Prostate gland (tissue), 2 donors: ENCODE data around the gene DIS3L2. TPM values are rescaled to one million over a fixed set of nuclear protein-coding genes. Genes with fewer than 3 reads are reported as not detected.
"Not testable (repeated sequence)": the region's sequence is repeated elsewhere in the genome, so short reads cannot be mapped to it uniquely, and the experiment has no call there.

Experiments used
- DNase-seq: peaks from one replicate; pipeline ENCODE4 v3.0.0-alpha.2; 2019; ENCODE audit warnings: low spot score
- H3K27ac ChIP-seq, 2 donors: fragments of 200-600 bp; sonication (generic); 2 replicates each; pipeline ENCODE4 v1.5.1; 2017 to 2019
- H3K27me3 ChIP-seq: fragments of 200-600 bp; sonication (generic); replicated peaks from 2 replicates; pipeline ENCODE4 v1.5.1; 2019; ENCODE audit not compliant: insufficient read depth
- H3K36me3 ChIP-seq, 2 donors: fragments of 200-600 bp; sonication (generic); 1 replicate in 1 of 2; 2 replicates in 1 of 2; pipeline versions ENCODE4 v1.5.1 to v1.8.1; 2017 to 2019
- H3K4me1 ChIP-seq: fragments of 200-600 bp; sonication (generic); replicated peaks from 2 replicates; pipeline ENCODE4 v1.5.1; 2019
- H3K4me3 ChIP-seq, 2 donors: fragments of 200-600 bp; sonication (generic); 2 replicates each; pipeline ENCODE4 v1.5.1; 2017 to 2019
- H3K9me3 ChIP-seq: fragments of 200-600 bp; sonication (generic); 2 replicates; pipeline ENCODE4 v1.5.1; 2017
- CTCF ChIP-seq, 4 experiments: fragments of 200-600 bp in 2 of 4; fragments of 450-650 bp in 2 of 4; sonication (generic) in 2 of 4; IDR thresholded peaks; 1 replicate in 3 of 4; 2 replicates in 1 of 4; pipeline ENCODE4 v1.5.1; 2016 to 2019; ENCODE audit warnings: antibody characterized with exemption in 4 of 4, mild to moderate bottlenecking in 2 of 4, moderate library complexity in 2 of 4
- POLR2A ChIP-seq: fragments of 450-650 bp; IDR thresholded peaks from one replicate; pipeline ENCODE4 v1.6.1; 2016; ENCODE audit warnings: antibody characterized with exemption, mild to moderate bottlenecking
- POLR2AphosphoS5 ChIP-seq: sonication (generic); formaldehyde crosslinking; IDR thresholded peaks from one replicate; pipeline ENCODE4 v1.6.1; 2017; ENCODE audit warnings: antibody characterized with exemption
- WGBS: methylation state at CpG from one replicate; pipeline ENCODE4 v1.1.5; 2018; 5-methylcytosine and 5-hydroxymethylcytosine counted together
- intact Hi-C: fragments of 100-400 bp; cut with DNase I; formaldehyde crosslinking; loops from one replicate; pipeline ENCODE4 v1.14.2; 2022
- total RNA-seq, 2 donors: library from RNA; depleted of rRNA; stranded (reverse); fragments of >200 nt; gene quantifications; one replicate each; pipeline ENCODE4 v1.1.0, GENCODE V29; 2016

Gene DIS3L2
- total RNA-seq, 2 donors from 2014 or later = 30.1 to 71.3 TPM

- no peak for TF ChIP-seq CTCF (IDR thresholded peaks at IDR 0.05)
- TF ChIP-seq POLR2AphosphoS5 = no peak
- Histone ChIP-seq H3K9me3 (no peaks in the 10 kb centered on the region), H3K4me3 (no peak overlapping the region), H3K27me3 (no peaks in the 10 kb centered on the region), H3K27ac (peak overlapping the region; percentile 70 to 82), H3K36me3 (no peaks in the 10 kb centered on the region), H3K4me1 (peaks cover 41% of the 10 kb centered on the region)
- intact Hi-C loops = no loop called here
- 92% methylated on average over 7 of the region's 9 CpGs for WGBS
- no peak for DNase-seq
These were observed 360.5 kb downstream of the DIS3L2 start for GRCh38 chr2:232321817-232322559.

- Histone ChIP-seq H3K4me3 (no peak overlapping the region), H3K36me3 (no peaks in the 10 kb centered on the region), H3K4me1 (peaks cover 41% of the 10 kb centered on the region), H3K9me3 (no peaks in the 10 kb centered on the region), H3K27ac (peak overlapping the region; percentile 32 to 70), H3K27me3 (no peaks in the 10 kb centered on the region)
- no peak for DNase-seq
- TF ChIP-seq POLR2AphosphoS5 = no peak
- TF ChIP-seq POLR2A = no peak
- intact Hi-C loops = no loop called here
- 68% methylated on average over 18 of the region's 18 CpGs for WGBS
These were observed 361.2 kb downstream of the DIS3L2 start for GRCh38 chr2:232322560-232323327.

GRCh38 chr2:232323328-232323650 lies 361.8 kb downstream of the DIS3L2 start:
- no peaks in the 10 kb centered on the region for H3K9me3 ChIP-seq
- TF ChIP-seq CTCF (IDR thresholded peaks at IDR 0.05) (no peak), POLR2A (no peak), POLR2AphosphoS5 (no peak)
- DNase-seq = no peak
- intact Hi-C loops = no loop called here
- 88% methylated on average over 4 of the region's 4 CpGs for WGBS
- no peak overlapping the region for H3K4me3 ChIP-seq
- H3K27me3 ChIP-seq = no peaks in the 10 kb centered on the region
- peak overlapping the region; percentile 6 to 32 for H3K27ac ChIP-seq
- H3K4me1 ChIP-seq = peaks cover 41% of the 10 kb centered on the region
- H3K36me3 ChIP-seq = no peaks in the 10 kb centered on the region

- peaks cover 34% of the 10 kb centered on the region for H3K4me1 ChIP-seq
- H3K27me3 ChIP-seq, H3K4me3 ChIP-seq, H3K27ac ChIP-seq, intact Hi-C loops, H3K36me3 ChIP-seq, H3K9me3 ChIP-seq, DNase-seq: not testable (repeated sequence)
- WGBS = 89% methylated on average over 4 of the region's 6 CpGs
These were observed 362.5 kb downstream of the DIS3L2 start for GRCh38 chr2:232323967-232324366.

GRCh38 chr2:232324778-232325177 lies 363.3 kb downstream of the DIS3L2 start:
- no peak for DNase-seq
- Histone ChIP-seq H3K36me3 (no peaks in the 10 kb centered on the region), H3K27me3 (no peaks in the 10 kb centered on the region), H3K27ac (no peak overlapping the region), H3K9me3 (no peaks in the 10 kb centered on the region), H3K4me1 (peaks cover 27% of the 10 kb centered on the region), H3K4me3 (no peak overlapping the region)
- intact Hi-C loops = no loop called here
- no peak for TF ChIP-seq CTCF (IDR thresholded peaks at IDR 0.05)
- TF ChIP-seq POLR2AphosphoS5 = no peak
- no peak for TF ChIP-seq POLR2A
- 81% methylated on average over 4 of the region's 4 CpGs for WGBS
